OCI-LY3 (cell line): ENCODE data around the gene IGSF11.
"Not testable (repeated sequence)": the region's sequence is repeated elsewhere in the genome, so short reads cannot be mapped to it uniquely, and the experiment has no call there.

Source experiments
- CTCF ChIP-seq: fragments of 200-600, 300-600 bp; sonication (generic); IDR thresholded peaks from 2 replicates; pipeline ENCODE4 v1.5.1; 2014; ENCODE audit warnings: antibody characterized with exemption, low read length, low read depth
- EZH2phosphoT487 ChIP-seq: fragments of 200-600 bp; shearing (Covaris generic); IDR thresholded peaks from 2 replicates; pipeline ENCODE4 v1.6.1; 2018; ENCODE audit warnings: antibody characterized with exemption, mixed run types, low read depth

- not testable (repeated sequence) for TF ChIP-seq CTCF, EZH2phosphoT487
Observed at GRCh38 chr3:119072451-119072850, 37.8 kb upstream of the IGSF11 start.
